NOMO-1 treated with dmso at 0.1 percent for 144 hours (cell line): Measurements from ENCODE around the gene CCDC183.
"Not testable (repeated sequence)": the region's sequence is repeated elsewhere in the genome, so short reads cannot be mapped to it uniquely, and the experiment has no call there.

Experiments
- DNase-seq: peaks from one replicate; lab custom pipeline; 2025; ENCODE audit not compliant: unreplicated experiment; lab: John Stamatoyannopoulos, UW

CCDC183 gene

DNA sequence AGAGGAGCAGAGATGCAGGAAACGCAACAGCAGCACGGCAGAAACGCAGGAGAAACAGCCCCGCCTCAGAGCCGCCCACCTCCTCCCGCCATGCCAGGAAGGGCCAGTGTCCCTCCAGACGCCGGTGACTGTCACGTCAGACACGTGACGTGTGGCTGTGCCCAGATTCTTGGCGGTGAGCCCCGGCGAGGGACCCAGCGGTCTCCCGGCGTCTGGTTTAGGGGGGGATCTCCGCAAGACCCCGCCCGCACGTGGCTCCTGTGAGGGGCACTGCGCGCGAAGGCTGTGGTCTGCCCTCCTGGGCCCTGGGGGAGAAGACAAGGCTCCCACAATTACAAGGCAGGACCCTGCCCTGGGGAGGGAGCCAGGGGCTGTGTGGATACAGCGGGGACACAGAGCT is 35.7 kb upstream of the CCDC183 start:
- no peak for DNase-seq

DNA sequence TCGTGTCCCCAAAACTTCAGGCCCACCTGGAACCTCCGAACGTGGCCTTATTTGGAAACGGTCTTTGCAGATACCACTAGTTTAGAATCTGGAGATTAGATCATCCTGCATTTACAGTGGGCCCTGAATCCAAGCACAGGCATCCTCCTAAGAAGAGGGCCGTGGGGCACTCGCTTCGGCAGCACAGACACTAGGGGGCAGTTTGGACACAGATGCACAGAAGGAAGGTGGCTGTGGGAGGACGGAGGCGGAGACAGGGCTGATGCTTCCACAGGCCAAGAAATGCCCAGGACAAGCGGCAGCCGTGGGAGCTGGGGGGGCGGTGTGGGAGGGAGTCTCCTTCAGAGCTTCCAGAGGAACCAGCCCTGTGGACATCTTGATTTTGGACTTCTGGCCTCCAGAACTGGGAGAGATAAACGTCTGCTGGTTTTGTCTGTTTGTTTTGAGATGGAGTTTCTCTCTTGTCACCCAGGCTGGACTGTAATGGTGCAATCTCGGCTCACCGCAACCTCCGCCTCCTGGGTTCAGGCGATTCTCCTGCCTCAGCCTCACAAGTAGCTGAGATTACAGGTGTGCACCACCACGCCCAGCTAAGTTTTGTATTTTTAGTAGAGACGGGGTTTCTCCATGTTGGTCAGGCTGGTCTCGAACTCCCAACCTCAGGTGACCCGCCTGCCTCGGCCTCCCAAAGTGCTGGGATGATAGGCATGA is 35.1 kb upstream of the CCDC183 start:
- peak; percentile 66 for DNase-seq

DNA sequence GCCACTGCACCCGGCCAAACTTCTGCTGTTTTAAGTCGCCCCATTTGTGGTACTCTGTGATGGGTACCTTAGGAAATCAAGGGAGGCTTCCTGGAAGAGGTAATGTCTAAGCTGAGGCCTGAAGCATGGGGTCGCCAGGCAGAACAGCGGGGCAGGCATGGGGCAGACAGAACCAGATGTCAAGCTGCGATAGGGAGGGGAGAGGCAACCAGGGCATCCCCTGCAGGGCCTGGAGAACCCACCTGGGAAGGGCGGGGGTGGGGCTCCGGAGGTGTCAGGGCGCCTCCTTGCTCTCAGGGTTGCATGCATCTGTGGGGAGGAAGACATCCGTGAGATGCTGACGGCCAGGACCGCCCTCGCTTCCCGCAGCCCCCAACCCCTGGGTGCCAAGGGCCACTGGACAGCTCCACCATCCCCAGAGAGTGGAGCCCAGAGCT is 34.6 kb upstream of the CCDC183 start:
- DNase-seq = no peak

GRCh38 chr9:136762221-136762691 is 33.9 kb upstream of the CCDC183 start:
- DNase-seq = no peak

DNA sequence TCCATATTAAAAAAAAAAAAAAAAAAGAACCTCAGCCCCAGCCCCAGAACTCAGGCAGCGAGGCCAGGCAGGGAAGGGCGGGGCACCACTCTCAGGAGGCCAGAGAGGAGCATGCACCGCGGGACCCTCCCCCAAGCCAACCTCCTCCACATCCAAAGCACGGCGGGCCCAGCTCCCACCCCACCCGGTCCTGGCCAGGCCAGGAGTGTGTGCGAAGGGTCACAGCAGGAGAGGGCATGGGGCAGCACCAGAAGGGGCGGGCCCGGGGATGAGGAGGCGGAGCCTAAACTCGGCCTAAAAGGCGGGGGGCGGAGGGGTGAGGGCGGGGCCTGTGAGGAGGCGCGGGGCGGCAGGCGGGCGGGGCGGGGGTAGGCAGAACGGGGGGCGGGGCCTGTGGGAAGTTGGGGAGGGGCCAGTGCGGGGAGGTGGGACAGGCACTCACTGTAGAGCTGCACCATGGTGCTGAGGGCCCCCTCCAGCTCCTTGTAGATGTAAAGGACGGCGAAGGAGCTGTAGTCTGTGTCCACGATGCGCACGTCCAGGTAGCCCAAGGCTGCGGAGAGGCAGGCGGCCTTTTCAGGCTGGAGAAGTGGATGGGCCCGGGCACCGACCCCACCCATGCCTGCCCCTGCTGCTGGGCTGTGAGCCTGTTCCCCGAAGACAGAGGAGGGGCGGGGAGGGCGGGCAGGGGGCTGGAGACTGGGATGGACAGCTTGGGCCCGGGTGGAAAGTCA is 33.1 kb upstream of the CCDC183 start:
- DNase-seq = no peak

DNA sequence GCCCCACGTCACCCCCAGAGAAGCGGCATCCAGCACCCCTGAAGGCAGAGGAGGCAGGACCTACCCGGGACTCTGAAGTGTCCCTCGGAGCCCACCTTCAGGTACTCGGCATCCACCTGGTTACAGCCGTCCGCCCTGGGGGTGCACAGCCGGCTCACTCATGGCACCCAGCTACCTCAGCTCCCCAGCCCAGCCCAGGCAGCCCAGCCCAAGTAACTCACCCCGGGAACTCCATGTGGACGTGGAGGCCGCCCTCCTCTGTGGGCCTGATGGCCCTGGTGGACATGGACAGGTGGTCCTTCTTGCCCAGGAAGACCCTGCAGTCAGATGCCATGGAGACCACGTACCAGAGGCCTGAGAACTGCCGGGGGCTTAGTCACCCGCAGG is 32.5 kb upstream of the CCDC183 start:
- DNase-seq = no peak

GRCh38 chr9:136764301-136764891 is 31.7 kb upstream of the CCDC183 start, which contains the start of gene LCN15:
TSS of gene LCN15 (minus strand) at chr9:136764518. CDS start at chr9:136764488, 30 bp downstream.
- no peak for DNase-seq

DNA sequence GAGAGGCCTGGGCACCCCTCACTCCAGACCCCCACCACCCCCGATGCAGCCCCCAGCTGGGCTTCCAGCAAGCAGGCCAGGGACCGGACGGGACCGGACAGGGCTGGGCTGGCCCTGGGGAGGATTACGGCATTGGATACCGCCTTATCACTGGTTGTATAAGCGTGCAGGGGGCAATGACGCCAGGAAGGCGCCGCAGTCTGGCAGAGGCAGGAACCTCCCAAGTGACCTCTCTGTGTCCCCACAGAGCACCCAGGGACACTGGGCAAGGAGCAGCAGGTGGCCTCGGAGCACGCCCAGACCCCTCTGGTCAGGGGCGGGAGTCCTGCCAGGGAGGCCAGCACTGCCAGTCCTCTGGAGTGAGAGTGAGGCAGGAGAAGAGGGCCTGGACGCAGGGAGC is 31.1 kb upstream of the CCDC183 start:
- DNase-seq = no peak

- DNase-seq = not testable (repeated sequence)
These were observed 30.3 kb upstream of the CCDC183 start for GRCh38 chr9:136765745-136766409.

- not testable (repeated sequence) for DNase-seq
These were observed 29.6 kb upstream of the CCDC183 start for GRCh38 chr9:136766410-136767120.

- no peak for DNase-seq
These were observed 26.4 kb upstream of the CCDC183 start for GRCh38 chr9:136769710-136770191.

GRCh38 chr9:136771907-136772415 is 24.2 kb upstream of the CCDC183 start:
- DNase-seq = no peak

DNA sequence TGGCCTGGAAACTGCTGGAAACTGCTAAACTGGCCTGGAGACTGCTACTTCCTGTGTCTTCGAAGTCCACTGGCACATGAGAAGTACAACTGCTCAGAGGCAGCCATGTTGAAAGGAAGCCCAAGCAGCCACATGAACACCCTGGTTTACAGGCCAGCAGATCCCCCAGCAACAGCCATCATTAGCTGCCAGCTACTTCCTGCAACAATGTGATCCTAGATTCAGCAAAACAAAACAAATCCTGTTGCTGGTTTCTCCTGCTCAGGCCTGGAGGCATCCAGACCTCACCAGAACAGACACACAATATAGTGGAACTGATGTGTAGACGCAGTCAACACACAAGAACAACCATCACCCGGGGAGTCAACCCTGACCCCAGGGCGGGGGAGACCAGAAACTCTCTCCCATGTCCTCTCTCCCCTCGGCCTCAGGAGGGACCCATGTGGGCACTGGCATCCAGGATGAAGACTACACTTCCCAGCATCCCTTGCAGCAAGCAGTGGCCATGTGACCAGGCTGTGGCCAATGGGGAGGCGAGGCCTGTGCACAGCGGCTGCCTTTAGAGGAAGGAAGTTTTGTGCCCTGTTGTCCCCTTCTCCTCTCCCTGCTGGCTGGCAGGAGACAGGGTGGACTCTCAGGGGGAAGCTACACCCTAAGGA is 22.6 kb upstream of the CCDC183 start:
- DNase-seq = peak; percentile 29

DNA sequence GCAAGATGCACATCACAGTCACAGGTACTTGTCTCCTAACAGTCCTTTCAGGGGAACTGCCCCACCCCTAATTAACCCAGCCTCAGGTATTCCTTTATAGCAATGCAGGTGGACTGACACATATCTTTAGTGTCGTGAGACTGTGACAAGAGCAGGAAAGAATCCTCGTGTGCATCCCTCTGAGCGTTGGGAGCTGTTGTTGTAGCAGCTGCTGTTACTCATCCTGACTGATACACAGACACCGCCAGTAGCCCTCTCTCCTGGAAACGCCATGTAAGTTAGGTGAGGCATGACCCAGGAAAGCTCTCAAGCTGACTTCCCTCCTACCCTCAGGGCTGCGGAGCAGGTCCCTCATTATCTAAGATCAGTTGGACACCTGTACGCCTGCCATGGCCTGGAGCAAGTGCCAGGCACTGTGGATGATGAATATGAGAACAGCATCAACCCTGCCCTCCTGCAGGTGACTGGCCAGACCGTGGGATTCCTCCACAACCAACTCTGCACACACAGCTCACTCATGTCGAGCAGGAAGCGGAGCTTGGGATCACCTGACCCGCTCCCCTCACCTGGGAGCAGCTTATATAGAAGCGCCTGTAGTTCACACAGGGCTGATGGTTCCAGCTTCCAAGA is 21.6 kb upstream of the CCDC183 start:
- no peak for DNase-seq

DNA sequence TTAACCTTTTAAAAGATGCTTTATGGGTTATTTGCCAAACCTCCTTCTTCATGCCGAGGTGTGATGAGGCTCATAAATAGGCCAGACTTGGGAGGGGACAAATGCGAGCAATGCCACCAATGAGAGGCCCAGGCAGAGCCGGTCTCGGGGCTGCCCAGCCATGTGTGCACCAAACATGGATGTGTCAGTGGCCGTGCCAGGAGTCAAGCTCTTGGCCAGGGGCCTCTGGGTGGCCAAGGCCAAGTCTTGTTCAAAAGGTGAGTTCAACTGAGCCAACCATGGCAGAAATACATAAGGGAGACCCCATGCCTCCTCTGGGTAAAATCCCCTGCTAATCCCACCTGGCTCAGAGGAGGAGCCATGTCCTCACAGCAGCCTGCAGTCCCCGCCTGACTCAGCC is 20.9 kb upstream of the CCDC183 start:
- no peak for DNase-seq

DNA sequence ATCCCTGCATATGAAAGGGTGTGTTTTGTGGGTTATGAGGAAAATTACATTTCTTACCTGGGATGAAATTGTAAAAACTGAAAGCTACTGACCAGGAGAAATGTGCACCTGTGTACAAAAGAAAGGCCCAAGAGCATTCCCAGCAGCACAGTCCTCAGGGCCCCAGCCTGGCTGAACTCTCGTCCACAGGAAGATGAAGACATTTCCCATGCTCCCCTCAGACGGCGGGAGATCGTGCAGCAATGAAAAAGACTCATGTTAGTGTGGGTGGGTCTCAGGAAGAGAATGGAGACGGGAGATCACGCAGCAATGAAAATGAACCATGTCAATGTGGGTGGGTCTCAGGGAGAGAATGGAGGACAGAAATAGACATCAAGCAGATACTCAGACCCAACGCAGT is 19.2 kb upstream of the CCDC183 start:
- DNase-seq = no peak

DNA sequence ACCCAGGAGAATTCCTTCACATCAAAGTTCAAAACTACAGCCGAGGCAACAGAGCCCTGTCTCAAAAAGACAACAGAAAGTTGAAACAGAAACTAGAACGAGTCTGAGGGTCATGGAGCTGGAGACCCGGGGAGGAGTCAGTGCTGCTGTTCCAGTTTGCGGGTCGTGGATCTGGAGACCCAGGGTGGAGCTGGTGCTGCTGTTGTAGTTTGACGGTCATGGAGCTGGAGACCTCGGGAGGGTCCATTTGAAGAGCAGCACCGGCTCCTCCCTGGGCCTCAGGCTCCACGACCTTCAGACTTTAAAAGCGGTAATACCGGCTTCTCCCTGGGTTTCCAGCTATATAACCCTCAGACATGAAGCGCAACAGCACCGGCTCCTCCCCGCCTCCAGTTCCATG is 18.8 kb upstream of the CCDC183 start:
- DNase-seq = no peak

DNA sequence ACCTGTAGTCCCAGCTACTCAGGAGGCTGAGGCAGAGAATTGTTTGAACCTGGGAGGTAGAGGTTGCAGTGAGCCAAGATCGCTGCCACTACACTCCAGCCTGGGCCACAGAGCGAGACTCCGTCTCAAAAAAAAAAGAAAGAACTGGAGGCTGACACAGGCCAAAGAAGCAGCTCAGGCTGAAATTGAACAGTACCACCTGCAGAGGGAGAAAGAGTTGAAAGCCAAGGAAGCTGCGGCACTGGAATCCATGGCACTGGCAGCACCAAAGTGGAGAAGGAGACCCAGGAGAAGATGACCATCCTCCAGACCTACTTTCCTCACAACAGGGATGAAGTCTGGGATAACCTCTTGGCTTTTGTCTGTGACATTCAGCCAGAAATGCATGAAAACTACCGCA is 16.3 kb upstream of the CCDC183 start:
- DNase-seq = no peak

DNA sequence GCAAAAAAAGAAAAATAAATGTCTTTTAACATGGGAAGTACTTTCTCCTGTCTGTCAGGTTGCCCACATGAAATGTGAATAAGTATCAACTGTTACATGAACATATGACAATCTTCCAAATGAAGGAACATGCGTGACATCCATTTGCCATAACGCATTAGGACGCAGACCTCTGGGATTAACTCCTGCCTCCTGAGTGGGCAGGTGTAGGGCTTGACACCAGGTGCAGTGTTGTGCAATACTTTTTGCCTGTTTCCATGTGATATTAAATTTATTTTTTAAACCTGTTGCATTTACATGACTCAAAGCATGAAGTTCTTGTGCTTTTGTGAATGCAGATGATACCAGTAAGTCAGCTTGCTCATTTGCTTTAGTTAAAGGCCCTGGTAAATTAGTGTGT is 13.7 kb upstream of the CCDC183 start:
- DNase-seq = no peak
